Stimulated activated CD4-positive, alpha-beta T cell treated with anti-CD3 and anti-CD28 coated beads, Interleukin-4, amount 100 ng/mL, for 4 hours (primary cell): ENCODE results near the gene ATG3.
"Not testable (repeated sequence)": the region's sequence is repeated elsewhere in the genome, so short reads cannot be mapped to it uniquely, and the experiment has no call there.

Experiments
- DNase-seq, 2 experiments: peaks; one replicate each; pipeline ENCODE4 v3.0.0-alpha.2; 2020

The ATG3 gene

GRCh38 chr3:112561734-112562529 is at the start of gene ATG3, which contains the start of gene SLC35A5:
TSS of gene ATG3 (minus strand) at chr3:112561962. CDS start at chr3:112561528, 434 bp downstream.
TSS of gene SLC35A5 (plus strand) at chr3:112562045. CDS start at chr3:112563404, 1,359 bp downstream.
- peak; percentile 96 to 98 for DNase-seq

GRCh38 chr3:112610121-112610520 is 48.4 kb upstream of the ATG3 start:
- no peak for DNase-seq

GRCh38 chr3:112607863-112608262 is 46.1 kb upstream of the ATG3 start:
- DNase-seq, result no peak

- no peak for DNase-seq
Observed at GRCh38 chr3:112606098-112606497, 44.3 kb upstream of the ATG3 start.

- DNase-seq, result no peak
Observed at GRCh38 chr3:112605285-112605684, 43.5 kb upstream of the ATG3 start.

- DNase-seq, result no peak
Observed at GRCh38 chr3:112604536-112604935, 42.8 kb upstream of the ATG3 start.

- DNase-seq, result no peak
Observed at GRCh38 chr3:112602217-112602838, 40.6 kb upstream of the ATG3 start.

GRCh38 chr3:112598731-112599130 is 37.0 kb upstream of the ATG3 start:
- DNase-seq, result no peak

- no peak for DNase-seq
Observed at GRCh38 chr3:112597945-112598344, 36.2 kb upstream of the ATG3 start.

- no peak for DNase-seq
Observed at GRCh38 chr3:112594856-112595255, 33.1 kb upstream of the ATG3 start.

- DNase-seq, result no peak
Observed at GRCh38 chr3:112593258-112593657, 31.5 kb upstream of the ATG3 start.

GRCh38 chr3:112587336-112587735 is 25.6 kb upstream of the ATG3 start:
- DNase-seq, result no peak

GRCh38 chr3:112585782-112586181 is 24.0 kb upstream of the ATG3 start:
- DNase-seq, result no peak

GRCh38 chr3:112583105-112583504 is 21.3 kb upstream of the ATG3 start:
- no peak for DNase-seq

- no peak for DNase-seq
Observed at GRCh38 chr3:112582244-112582874, 20.6 kb upstream of the ATG3 start.

GRCh38 chr3:112579697-112580096 is 17.9 kb upstream of the ATG3 start:
- DNase-seq, result no peak

- DNase-seq, result no peak
Observed at GRCh38 chr3:112579232-112579631, 17.5 kb upstream of the ATG3 start.

- no peak for DNase-seq
Observed at GRCh38 chr3:112572701-112573100, 10.9 kb upstream of the ATG3 start.

GRCh38 chr3:112569265-112569664 is 7.5 kb upstream of the ATG3 start:
- DNase-seq, result no peak

GRCh38 chr3:112568642-112569041 is 6.9 kb upstream of the ATG3 start:
- no peak for DNase-seq

- DNase-seq, result no peak
Observed at GRCh38 chr3:112564940-112565305, 3.2 kb upstream of the ATG3 start.

GRCh38 chr3:112564247-112564939 is 2.6 kb upstream of the ATG3 start:
- not testable (repeated sequence) for DNase-seq

- peak in 1 of 2 experiments; percentile 77 for DNase-seq
Observed at GRCh38 chr3:112561484-112561733, 353 bp downstream of the ATG3 start.
